ENCODE results near the gene DCLK2. TPM values are rescaled to one million over a fixed set of nuclear protein-coding genes. Genes with fewer than 3 reads are reported as not detected.

Gene DCLK2
- polyA plus RNA-seq, 1 of the 3 experiments (the other 2 are of a cell fraction): 10.1 TPM

DNA sequence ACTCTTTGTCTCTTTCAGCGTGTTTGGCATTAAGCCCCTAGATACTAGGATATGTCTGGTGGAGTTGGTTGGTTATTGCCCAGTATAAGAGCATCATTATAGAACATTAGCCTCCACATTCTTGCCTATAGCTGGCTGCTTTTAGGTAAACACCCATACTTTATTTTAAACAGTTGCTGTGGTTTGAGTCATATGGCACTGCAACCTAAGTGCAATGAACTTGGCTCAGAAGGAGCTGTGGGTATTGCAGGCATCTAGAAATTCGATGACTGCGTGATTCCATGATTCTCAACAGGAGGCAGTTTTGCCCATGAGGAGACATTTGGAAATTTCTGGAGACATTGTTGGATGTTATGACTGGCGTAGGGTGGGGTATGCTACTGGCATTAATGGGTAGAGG lies 49.5 kb downstream of the DCLK2 start:
- peaks cover 91% of the 10 kb centered on the region for H3K79me2 ChIP-seq (ENCODE audit: insufficient read depth)
- H2AFZ ChIP-seq (ENCODE audit: low read depth): no peak overlapping the region
- H4K20me1 ChIP-seq (ENCODE audit: insufficient read depth): no peaks in the 10 kb centered on the region
- no peak overlapping the region for H3K9ac ChIP-seq
- no peaks in the 10 kb centered on the region for H3K9me2 ChIP-seq
- H3K27me3 ChIP-seq (ENCODE audit: insufficient read depth): no peaks in the 10 kb centered on the region
- no peak for DNase-seq
- peak overlapping the region; percentile 67 to 87 for H3K27ac ChIP-seq (ENCODE audit: low read depth in 2 of 2, low read length in 1 of 2)
- H3F3A ChIP-seq (replicated peaks; ENCODE audit: insufficient read depth): peaks cover 31% of the 10 kb centered on the region
- H3K36me3 ChIP-seq (replicated peaks in 1 of 2; ENCODE audit: control insufficient read depth in 1 of 2, insufficient read depth in 2 of 2, low read length in 1 of 2): peaks cover 0 to 5% of the 10 kb centered on the region in 2 experiments
- 93% methylated on average over 4 of the region's 4 CpGs for WGBS (ENCODE audit: low lambda C conversion rate)
- ChIA-PET CTCF (interaction anchor here (1.4 kb wide), 1 partner anchor 9 kb away, joined by 3 read pairs; no protein-coding TSS in a partner anchor), POLR2A (no interaction called here)
- H3K9me3 ChIP-seq: no peaks in the 10 kb centered on the region
- H3K4me1 ChIP-seq (ENCODE audit: control insufficient read depth in 1 of 2, insufficient read depth in 2 of 2, low read depth in 1 of 2, low read length in 1 of 2): peaks cover 5 to 33% of the 10 kb centered on the region in 2 experiments
- peak overlapping the region; percentile 50; the same call in 1 of the 2 replicates for H3K4me2 ChIP-seq
- no peak overlapping the region for H3K4me3 ChIP-seq (ENCODE audit: low read depth in 2 of 2, low read length in 1 of 2)
- TF ChIP-seq JUND (IDR thresholded peaks at IDR 0.05) (peak; percentile 25; the same call in 1 of the 2 replicates), IRF3 (IDR thresholded peaks at IDR 0.05; ENCODE audit: low read depth, low read length) (no peak), FOSL2 (IDR thresholded peaks at IDR 0.05; ENCODE audit: borderline replicate concordance, low read depth) (no peak), MXI1 (IDR thresholded peaks at IDR 0.05; ENCODE audit: low read depth, low read length) (no peak), GABPA (IDR thresholded peaks at IDR 0.05; ENCODE audit: low read depth) (no peak), MEF2A (IDR thresholded peaks at IDR 0.05; ENCODE audit: borderline replicate concordance, low read depth) (no peak), RCOR1 (IDR thresholded peaks at IDR 0.05; ENCODE audit: low read length) (no peak), ZBTB33 (IDR thresholded peaks at IDR 0.05; ENCODE audit: borderline replicate concordance, low read depth) (no peak), TCF12 (IDR thresholded peaks at IDR 0.05) (peak; percentile 27; the same call in 1 of the 2 replicates), CHD2 (IDR thresholded peaks at IDR 0.05; ENCODE audit: low read length, partially characterized antibody) (no peak), EZH2phosphoT487 (IDR thresholded peaks at IDR 0.05; ENCODE audit: borderline replicate concordance, low read depth) (no peak), FOXJ3 (CRISPR knock-in tag; IDR thresholded peaks at IDR 0.05) (no peak), NRF1 (IDR thresholded peaks at IDR 0.05; ENCODE audit: low read depth, low read length) (no peak), NFIC (IDR thresholded peaks at IDR 0.05; ENCODE audit: borderline replicate concordance) (0 out of 2 replicates have a peak, but pooled peaks have one; percentile 31), RFX5 (IDR thresholded peaks at IDR 0.05; ENCODE audit: low read length) (no peak), FOXM1 (IDR thresholded peaks at IDR 0.05; ENCODE audit: low read depth) (no peak), RAD21 (IDR thresholded peaks at IDR 0.05; ENCODE audit: low read length) (no peak), USF2 (IDR thresholded peaks at IDR 0.05; ENCODE audit: borderline replicate concordance, low read depth, low read length) (no peak)
- TF ChIP-seq, protein P1, sequence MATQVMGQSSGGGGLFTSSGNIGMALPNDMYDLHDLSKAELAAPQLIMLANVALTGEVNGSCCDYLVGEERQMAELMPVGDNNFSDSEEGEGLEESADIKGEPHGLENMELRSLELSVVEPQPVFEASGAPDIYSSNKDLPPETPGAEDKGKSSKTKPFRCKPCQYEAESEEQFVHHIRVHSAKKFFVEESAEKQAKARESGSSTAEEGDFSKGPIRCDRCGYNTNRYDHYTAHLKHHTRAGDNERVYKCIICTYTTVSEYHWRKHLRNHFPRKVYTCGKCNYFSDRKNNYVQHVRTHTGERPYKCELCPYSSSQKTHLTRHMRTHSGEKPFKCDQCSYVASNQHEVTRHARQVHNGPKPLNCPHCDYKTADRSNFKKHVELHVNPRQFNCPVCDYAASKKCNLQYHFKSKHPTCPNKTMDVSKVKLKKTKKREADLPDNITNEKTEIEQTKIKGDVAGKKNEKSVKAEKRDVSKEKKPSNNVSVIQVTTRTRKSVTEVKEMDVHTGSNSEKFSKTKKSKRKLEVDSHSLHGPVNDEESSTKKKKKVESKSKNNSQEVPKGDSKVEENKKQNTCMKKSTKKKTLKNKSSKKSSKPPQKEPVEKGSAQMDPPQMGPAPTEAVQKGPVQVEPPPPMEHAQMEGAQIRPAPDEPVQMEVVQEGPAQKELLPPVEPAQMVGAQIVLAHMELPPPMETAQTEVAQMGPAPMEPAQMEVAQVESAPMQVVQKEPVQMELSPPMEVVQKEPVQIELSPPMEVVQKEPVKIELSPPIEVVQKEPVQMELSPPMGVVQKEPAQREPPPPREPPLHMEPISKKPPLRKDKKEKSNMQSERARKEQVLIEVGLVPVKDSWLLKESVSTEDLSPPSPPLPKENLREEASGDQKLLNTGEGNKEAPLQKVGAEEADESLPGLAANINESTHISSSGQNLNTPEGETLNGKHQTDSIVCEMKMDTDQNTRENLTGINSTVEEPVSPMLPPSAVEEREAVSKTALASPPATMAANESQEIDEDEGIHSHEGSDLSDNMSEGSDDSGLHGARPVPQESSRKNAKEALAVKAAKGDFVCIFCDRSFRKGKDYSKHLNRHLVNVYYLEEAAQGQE (IDR thresholded peaks at IDR 0.05; ENCODE audit: low read depth, low read length): no peak
- TF ChIP-seq, protein P2, sequence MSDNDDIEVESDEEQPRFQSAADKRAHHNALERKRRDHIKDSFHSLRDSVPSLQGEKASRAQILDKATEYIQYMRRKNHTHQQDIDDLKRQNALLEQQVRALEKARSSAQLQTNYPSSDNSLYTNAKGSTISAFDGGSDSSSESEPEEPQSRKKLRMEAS (IDR thresholded peaks at IDR 0.05; ENCODE audit: low read depth): no peak
- TF ChIP-seq, protein P3, sequence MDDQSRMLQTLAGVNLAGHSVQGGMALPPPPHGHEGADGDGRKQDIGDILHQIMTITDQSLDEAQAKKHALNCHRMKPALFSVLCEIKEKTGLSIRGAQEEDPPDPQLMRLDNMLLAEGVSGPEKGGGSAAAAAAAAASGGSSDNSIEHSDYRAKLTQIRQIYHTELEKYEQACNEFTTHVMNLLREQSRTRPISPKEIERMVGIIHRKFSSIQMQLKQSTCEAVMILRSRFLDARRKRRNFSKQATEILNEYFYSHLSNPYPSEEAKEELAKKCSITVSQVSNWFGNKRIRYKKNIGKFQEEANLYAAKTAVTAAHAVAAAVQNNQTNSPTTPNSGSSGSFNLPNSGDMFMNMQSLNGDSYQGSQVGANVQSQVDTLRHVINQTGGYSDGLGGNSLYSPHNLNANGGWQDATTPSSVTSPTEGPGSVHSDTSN (IDR thresholded peaks at IDR 0.05): no peak

Data from SK-N-SH (cell line).